ENCODE results near the gene TEF.
A peak's percentile ranks its signal among the peaks of the same experiment; 100 is the strongest.

The TEF gene, protein sequence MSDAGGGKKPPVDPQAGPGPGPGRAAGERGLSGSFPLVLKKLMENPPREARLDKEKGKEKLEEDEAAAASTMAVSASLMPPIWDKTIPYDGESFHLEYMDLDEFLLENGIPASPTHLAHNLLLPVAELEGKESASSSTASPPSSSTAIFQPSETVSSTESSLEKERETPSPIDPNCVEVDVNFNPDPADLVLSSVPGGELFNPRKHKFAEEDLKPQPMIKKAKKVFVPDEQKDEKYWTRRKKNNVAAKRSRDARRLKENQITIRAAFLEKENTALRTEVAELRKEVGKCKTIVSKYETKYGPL

DNA sequence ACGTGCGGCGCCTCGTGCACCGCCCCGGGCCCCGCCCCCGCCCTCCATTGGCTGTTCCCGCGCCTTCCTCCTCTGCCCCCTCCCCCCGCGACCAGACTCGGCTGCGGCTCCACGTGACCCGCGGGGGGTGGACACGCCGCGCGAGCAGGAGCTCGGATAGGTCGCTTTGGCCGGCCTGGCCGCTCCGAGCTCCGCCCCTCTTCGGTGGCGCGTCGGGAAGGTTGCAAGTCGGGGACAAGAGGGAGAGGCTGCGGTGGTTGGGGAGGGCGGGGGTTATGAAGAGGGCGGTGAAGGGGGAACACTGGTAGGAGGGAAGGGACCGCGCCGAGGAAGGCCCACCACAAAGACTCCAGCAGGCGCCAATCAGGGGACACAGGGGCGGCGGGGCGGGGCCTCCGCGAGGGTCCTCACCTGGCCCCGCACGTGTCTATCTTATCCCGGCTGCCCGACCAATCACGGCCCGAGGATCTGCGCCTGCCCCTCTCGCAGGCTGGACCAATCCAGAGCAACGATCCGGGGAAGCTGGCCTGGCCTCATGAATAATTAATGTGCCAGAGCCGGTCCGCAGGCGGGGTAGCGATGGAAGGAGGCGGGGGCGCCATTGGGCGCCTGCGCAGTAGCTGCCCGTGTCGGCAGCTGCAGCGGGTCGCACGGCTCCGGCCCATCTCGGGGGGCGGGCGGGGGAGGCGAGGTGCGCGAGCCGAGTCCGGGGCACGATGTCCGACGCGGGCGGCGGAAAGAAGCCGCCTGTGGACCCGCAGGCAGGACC lies at the start of gene TEF:
Gene TEF, plus strand, starts transcription at position 614 of the 769 bp plus-strand sequence. Its CDS starts 103 bp downstream, at position 717.
- peak; percentile 97 for DNase-seq

DNA sequence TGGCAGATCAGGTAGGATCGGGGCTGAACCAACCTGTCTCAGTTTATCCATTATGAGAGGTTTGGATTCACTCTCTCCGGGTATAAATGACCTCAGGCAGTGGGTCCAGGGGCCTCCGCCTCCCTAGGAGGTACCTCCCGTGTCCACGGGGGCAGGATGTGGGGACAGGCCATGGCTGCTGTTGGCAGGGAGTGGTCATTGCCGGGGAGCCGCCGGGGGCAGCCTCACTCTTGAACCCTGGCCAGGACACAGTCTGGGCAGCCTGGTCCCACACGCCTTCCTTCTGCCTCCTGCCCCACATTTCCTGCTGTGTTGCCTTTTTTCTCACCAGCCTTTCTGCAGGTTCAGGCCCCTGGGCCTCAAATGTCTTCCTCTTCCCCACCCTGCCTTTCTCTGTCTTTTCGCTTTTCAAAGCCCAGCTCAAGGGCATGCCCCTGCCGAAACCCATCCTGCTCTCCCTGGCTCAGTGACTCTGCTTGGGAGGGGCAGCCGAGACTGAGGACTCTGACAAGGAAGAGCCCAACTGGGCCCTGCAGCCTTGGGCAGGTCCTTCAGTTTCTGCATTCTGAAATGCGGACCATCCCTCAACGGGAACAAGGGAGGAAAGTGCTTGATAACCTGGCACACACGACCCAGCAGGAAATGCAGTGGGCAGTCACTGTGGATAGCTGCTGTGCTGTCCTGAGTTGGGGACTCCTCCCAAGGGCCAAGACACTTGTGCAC lies 49.4 kb upstream of the TEF start:
- DNase-seq = no peak

DNA sequence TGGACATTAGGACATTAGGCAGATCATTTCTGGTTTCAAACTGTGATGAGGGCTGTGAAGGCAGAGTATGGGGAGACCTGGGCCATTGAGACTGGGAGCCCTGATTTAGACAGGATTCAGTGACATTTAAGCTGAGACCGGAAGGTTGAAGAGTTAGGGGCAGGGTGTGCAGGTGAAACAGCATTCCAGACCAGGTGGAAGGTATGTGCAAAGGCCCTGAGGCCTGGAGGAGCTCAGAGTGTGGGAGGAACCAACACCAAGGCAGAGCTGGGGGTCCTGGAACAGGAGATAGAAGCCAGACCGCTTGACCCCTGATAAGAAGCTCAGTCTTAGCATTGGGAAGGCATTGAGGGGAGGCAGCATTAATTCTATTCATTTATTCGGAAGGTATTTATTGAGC lies 47.9 kb upstream of the TEF start:
- no peak for DNase-seq

DNA sequence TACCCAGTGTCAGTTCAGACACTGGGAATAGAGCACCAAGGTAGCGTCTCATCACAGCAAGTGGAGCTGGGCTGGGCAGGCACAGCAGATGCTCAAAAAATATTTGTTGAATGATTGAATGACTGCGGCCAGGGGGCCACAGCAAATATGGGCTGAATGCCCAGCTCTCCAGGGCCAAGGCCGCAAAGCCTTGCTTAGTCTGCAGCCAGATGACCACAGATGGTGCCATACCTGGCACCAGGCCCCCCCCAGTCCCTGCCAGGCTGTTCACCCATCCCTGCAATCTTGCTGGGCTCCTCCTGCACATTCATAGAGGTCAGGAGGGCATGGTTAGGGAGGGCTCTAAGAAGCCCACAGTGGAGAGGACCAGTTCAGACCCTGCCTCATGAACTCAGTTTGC lies 47.5 kb upstream of the TEF start:
- no peak for DNase-seq

DNA sequence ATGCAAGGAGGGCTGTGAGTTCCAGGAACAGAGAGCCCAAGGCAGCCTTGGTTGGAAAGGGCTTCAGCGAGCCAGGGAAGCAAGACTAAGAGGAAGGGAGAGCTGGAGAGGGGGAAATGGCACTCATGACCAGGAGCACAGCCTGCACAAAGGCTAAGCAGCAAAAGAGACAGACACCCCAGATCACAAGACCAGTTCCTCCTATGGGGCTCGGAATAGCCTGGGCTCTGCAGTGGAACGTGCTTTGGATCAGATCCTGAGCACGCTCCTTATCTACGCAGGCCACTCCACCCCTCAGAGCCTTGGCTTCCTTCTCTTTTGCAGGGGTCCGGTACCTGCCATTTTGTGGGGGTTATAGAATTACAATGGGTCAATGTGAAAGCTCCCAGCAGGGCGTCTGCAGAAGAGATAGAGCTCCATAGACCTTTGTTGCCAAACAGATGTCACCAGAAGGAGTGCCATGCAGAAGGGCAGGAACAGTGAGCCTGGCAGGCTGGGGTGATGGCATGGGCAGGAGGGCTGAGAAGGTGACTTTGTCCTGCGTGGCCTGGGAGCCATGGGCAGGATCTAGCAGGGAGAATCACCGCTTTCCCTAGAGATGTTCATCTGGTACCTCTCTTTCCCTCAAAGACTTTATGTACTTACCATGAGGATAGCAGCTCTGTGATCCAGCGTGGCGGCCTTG lies 46.6 kb upstream of the TEF start:
- no peak for DNase-seq

DNA sequence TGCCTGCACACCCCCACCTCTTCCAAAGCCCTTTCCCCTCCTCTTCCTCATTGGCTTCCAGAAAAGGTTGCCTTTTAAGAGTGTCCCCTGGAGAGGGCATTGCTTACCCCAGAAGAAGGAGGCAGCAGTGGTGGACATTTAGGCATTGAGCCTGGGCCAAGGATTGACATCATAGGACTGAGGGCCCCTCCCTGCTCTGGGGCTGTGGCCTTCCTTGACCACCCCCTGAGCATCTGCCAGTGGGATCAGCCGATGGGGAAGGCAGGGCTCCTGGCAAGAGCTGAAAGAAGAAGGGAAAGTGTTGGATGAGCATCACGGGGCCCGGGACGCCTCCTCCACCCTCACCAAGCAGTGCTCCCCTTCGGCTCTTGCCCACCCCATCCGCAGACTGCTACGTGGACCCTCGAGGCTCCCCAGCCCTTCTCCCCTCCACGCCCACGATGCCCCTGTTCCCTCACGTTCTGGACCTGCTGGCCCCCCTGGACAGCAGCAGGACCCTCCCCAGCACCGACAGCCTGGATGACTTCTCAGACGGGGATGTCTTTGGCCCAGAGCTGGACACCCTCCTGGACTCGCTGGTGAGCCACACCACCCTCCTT lies 43.0 kb upstream of the TEF start:
- no peak for DNase-seq

DNA sequence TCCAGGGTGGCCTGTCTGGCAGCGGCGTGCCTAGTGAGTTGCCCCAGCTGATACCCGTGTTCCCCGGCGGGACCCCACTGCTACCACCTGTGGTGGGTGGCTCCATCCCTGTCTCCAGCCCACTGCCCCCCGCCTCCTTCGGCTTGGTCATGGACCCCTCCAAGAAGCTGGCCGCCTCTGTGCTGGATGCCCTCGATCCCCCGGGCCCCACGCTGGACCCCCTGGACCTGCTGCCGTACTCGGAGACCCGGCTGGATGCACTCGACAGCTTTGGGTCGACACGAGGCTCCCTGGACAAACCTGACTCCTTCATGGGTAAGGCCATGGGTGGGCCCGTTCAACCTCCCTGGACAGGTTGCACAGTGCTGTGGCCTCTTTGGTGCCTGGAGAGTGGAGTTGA lies 41.9 kb upstream of the TEF start:
- no peak for DNase-seq

DNA sequence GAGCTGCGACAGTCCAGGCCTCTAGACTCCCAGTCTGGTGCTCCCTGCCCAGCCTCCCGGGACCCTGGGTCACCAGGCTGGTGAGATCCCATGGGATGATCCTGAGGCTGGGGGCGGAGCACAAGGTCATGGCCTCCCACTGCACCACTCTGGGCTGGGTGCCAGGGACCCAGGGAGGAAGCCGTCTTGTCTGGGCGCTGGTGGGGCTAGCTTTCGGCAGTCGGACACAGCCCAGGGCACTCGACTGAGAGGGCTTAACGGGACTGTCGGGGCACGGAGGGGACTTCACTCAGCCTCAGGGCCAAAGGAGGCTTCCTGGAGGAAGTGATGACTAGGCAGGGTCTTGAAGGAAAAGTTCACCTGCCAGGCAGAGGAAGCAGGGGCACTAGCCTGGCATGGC lies 41.4 kb upstream of the TEF start:
- no peak for DNase-seq

DNA sequence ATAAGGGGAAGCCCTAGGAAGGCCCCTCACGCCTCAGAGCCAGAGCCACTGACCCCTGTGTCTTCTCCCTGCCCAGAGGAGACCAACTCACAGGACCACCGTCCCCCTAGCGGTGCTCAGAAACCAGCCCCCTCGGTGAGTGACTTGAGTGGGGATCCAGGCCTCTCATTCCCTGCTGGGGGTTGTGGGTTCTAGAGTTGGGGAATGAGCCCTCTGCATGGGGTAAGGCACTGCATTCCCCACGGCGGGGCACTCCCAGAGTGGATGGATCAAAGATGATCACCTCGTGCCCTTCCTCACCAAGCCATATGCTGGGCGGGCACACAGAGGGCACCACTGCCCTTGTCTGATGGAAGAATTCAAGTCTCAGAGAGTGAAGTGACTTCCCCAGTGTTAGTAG lies 40.7 kb upstream of the TEF start:
- no peak for DNase-seq

DNA sequence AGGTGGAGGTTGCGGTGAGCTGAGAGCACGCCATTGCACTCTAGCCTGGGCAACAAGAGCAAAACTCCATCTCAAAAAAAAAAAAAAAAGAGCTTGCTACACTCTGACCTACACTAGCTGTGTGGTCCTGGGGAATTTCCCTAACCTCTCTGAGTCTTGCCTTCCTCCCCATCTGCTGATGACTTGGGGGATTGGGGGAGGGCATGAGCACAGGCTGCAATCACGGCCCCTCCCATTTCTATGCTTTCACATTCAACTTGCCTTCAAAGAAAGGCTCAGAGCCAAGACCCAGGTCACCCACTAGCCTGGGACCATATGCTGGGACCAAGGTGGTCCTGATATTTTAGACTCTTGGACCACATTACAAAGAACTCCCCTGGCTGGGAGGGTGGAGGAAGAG lies 39.8 kb upstream of the TEF start:
- DNase-seq = no peak

DNA sequence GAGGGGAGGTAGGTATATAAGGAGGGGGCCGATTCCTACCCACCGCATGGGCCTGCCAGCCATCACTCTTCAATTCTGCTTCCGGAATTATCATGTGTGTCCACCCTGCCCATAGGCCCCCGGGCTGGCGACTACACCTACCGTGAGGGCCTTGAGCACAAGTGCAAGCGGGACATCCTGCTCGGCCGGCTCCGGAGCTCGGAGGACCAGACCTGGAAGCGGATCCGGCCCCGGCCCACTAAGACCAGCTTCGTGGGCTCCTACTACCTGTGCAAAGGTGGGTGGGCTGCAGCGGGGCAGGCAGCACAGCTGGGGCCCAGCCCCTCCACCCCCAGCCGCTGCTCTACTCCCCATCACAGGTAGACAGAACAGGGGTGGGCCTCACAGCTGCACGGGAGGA lies 38.4 kb upstream of the TEF start:
- DNase-seq = no peak

DNA sequence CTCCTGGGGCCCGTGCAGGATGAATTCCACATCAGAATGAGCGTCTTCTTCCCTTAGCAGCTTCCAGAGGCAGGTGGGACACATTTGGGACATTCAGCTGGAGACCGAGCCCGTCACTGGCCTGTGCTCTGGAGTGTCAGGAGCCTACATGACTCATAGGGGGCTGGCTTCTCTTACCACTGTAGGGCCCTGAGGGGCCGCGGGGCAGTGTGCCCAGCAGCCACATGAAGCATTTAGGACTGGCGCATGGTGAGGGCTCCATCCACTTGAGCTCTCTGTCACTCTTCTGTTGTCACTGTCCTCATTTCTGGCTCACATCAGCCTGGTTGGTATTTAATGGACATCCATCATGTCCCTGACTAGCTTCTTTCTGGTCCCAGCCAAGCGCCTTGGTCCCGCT lies 38.0 kb upstream of the TEF start:
- DNase-seq = no peak

DNA sequence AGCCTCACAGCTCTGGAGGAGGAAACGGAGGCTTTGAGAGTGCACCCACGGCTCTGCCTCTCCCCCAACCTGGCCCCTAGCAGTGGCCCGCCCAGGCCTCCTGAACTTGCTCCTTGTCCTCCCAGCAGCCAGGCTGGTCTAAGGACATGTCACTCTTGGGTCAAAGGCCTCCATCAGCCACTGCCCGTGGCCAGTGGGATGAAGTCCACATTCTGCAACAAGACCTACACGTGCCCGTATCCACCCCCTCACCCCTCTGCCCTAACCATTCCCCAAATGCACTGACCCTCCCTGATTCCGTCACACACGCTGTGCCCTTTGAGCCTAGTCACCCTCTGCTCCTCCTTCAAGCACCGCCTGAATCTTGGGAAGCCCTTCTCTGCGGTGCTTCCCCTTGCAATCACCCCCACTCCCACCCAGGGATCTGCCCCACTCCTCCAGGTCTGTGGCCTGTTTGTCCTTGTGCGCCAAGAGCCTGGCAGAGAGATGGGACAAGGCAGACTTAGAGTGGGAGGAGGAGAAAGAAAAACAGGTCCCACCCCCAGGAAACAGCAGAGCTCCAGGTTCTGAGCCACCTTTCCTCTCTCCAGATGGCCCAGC lies 37.5 kb upstream of the TEF start:
- no peak for DNase-seq

DNA sequence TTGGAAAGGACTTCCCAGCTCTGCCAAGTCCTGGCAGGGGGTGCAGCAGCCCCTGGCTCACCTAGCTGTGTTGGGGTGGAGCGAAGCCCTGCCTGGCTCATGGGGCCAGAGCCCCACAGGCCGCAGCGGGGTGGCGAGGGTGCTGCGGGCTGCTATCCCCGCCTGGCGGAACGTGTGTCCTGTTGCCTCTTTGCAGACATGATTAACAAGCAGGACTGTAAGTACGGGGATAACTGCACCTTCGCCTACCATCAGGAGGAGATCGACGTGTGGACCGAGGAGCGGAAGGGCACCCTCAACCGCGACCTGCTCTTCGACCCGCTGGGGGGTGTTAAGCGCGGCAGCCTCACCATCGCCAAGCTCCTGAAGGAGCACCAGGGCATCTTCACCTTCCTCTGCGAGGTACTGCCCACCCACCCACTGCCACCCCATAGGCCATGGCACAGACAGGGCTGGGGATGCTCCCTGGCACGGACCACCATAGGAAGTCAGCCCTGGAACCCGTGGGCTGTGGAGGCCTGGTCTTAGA lies 35.9 kb upstream of the TEF start:
- no peak for DNase-seq

DNA sequence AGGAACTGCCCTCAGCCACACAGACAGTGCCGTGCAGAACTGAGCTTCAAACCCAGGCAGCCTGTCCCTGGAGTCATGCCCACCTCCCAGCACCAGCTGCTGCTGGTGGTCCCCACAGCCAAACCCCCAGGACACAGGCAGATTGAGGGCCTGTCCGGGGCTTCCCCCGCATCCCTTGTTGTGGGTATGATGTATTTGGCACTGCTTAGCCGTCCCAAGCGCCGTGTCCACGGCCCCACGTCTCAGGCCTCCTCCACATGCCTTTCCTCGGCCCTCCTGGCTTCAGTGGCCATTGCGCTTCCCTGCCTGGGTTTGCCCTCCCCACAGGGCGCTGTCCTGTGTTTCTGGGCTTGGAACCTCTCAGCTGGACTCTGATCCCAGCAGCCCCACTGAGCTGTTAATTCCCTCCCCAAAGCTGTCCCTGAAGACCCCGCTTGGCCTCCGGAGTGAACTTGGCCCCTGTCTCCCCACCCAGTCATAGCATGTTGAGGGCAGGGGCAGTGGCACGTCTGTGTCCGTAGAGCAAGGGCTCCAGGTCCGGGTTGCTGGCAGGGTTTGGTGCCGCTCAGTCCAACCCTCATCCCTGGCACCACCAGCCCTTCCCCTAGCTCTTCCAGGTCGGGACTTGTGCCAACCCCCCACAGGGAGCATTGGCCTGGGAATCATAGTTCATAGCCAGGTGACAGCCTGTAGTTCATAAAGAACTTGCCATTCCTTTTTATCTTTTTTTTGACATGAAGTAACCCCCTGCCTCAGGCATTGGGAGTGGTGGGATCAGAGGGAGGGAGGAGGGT lies 34.5 kb upstream of the TEF start:
- DNase-seq = peak; percentile 8

DNA sequence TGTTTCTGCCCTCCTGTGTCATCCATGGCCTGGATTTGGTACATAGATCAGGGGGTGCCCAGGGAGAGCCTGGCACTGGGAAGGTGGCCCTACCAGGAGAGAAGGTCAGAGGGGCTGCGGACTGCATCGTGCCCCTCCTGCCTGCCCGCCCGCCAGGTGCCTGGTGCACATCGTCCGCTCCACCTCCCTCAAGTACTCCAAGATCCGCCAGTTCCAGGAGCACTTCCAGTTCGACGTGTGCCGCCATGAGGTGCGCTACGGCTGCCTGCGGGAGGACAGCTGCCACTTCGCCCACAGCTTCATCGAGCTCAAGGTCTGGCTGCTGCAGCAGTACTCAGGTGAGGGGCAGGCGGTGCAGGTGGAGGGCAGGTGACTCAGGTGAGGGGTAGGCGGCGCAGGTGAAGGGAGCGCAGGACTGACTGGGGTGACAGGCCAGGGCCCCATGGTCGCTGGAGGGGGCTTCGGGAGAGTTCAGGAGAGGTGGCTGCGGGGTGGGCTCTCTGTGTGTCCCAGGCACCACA lies 32.7 kb upstream of the TEF start:
- DNase-seq = no peak

DNA sequence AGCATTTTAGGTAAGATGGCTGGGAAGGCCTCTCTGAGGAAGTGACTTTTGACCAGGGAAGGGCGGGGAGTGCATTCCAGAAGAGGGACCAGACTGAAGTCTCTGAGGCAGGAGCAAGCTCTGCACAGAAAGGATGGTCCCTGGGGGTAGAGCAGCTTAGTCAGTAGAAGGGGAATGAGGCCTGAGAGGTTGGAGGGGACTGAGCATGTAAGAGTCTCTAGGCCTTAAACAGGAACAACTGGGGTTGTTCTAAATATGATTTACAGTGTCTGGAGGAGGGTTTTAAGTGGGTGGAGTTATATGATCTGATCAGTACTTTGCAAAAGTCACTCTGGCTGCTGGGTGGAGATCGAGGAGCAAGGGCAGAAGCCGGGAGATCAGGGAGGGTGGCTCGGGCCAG lies 31.7 kb upstream of the TEF start:
- DNase-seq = no peak

DNA sequence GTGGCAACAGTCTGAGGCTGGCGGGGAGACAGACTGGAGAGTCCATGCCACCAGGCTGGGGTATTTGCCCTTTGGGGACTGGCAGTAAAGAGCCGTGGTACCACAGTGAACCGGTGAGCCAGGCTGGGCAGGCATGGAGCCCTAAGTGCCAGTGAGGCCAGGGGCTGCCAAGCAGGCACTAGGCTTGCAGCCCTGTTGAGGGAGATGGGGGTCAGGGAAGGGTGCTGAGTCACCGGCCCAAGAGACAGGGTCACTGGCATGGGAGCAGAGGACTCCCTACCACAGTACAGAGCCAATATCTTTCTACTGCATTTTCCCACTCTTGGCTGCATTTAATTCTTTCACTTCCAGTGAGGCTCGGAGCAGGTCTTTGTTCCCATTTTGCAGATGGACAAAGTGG lies 30.7 kb upstream of the TEF start:
- no peak for DNase-seq

DNA sequence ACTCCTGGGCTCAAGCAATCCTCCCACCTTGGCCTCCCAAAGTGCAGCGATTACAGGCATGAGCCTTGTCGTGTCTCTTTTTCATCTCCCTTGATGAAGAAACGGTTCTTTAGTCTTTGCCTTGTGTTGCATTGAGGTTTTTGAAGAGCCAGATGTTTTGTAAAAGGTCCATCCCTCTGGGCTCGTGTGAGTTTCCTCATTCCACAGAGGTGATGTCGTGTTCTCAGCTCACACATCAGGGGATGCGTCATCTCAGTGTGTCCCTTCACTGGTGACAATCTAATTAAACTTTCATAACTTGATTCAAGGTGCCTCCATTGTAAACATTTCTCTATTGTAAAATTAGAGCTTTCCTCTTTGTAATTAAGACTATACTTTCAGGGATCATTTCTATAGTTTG lies 29.7 kb upstream of the TEF start:
- DNase-seq = no peak

DNA sequence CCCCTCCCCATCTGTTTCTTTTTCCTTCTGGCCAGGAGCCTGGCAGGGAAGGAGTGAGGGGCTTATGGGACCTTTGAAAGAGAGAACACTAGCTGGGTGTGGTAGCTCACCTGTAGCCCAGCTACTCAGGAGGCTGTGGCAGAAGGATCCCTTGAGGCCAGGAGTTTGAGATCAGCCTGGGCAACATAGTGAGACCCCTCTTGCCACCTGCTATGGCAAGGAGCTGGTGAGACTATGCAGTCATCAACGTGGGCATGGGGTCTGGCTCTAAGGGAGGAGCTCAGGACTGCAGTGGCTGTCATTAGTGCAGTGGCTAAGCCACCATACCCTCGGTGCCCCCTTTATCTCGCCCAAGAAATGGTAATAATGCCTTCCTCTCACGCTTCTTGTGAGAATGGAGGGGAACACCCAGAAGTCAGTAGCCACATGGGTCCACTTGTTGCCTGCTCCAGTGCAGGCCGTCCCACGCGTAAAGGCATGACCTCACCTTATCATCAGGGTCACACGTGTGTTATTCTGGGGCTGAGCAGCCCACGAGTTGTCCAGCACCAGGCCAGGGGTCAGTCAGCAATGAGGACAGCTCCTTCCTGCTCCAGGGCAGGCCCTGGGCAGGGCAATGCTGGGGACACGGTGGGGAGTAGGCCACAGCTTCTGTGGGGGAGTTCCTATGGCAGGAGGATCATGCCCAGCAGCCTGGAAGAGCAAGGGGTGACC lies 27.7 kb upstream of the TEF start:
- no peak for DNase-seq

DNA sequence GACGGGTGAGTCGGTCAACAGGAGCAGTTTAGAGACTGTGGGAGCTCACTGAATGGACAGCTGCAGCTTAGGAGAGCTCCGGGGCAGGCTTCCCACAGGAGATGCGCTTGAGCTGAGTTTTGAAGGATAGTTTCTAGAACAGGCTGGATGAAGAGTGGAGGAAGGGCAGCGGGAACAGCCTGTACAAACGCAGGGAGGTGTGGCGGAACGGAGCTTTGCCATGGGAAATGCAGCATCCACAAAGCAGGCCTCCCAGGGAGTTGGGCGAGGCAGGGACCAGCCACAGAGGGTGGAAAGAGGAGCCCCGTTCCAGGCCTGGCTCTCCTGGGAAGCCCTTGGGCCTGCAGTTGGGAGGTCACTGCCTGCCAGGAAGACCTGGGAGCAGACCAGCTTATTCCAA lies 26.8 kb upstream of the TEF start:
- no peak for DNase-seq

All from NCI-H1694 (cell line).